Vein endothelial cell (primary cell): Measurements from ENCODE around the gene CUL4A. TPM values are rescaled to one million over a fixed set of nuclear protein-coding genes. Genes with fewer than 3 reads are reported as not detected.

ENCODE experiments used
- small RNA-seq: library from RNA; depleted of rRNA; stranded (forward); fragments of <200 nt; gene quantifications from one replicate; pipeline ENCODE3, GENCODE V24; 2012
- total RNA-seq: library from RNA; depleted of rRNA; stranded (reverse); fragments of >200 nt; gene quantifications from 2 replicates; pipeline ENCODE4 v1.2.3, GENCODE V29; 2012

The CUL4A gene
- 122 and 130 TPM in 2 replicates for total RNA-seq

DNA sequence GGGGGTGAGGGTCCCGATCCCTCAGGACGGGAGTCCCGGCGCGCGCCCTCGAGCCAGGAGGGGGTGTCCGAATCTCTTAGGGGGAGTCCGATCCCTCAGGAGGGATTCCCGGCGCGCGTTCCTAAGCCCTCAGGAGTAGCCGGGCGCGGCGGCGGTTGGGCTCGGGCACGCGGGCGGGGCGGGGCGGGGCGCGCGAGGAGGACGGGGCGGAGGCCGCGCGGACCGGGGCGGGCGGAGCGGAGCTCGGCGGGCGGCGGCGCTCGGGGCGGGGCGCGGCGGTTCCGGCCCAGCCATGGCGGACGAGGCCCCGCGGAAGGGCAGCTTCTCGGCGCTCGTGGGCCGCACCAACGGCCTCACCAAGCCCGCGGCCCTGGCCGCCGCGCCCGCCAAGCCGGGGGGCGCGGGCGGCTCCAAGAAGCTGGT lies at the start of gene CUL4A:
Gene CUL4A (plus strand): TSS at position 278 of the 423 bp plus-strand sequence. CDS start 15 bp downstream, at position 293.

DNA sequence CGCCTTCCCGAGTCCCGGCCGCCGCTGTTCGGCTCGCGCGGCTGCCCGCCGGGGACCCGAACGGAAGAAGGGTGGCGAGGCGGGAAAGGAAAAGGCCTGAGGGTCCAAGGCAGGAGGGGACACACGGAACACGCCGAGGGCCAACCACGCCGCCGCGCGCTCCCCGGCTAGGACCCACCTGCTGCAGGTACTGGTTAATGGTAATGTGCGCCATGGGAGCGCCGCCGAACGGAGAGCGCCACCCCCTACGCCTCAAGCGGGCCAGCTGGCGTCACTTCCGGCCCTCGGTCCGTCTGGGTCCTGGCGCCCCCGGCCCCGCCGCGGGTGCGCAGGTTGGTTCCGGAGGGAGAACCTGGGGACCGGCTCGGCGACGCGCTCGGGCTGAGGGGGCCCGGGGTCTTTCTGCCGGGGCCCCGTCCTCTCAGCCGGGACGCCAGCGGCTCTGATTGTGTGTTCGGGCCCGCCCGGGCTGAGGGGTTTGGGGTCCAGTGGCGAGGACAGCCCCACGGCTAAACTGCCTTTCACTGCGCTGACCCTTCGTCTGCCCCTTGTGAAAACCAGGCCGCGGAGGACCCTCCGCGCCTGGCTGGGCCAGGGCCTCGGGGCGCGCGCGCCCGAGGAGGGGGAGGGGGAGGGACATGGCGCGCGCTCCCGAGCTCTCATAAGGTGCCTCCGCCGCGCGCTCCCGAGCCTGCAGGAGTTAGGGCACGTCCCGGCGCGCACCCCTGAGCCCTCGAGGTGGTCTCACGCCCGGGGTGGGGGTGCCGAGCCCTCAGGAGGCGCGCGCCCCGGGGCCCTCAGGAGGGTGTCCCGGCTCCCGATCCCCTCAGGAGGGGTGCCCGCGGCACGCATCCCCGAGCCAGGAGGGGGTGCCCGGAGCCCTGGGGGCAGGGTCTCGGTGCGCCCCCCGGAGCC lies 735 bp upstream of the CUL4A start, which contains the start of gene PCID2:
Gene PCID2 (minus strand): TSS at position 249 of the 915 bp plus-strand sequence. CDS start 35 bp downstream, at position 214.

DNA sequence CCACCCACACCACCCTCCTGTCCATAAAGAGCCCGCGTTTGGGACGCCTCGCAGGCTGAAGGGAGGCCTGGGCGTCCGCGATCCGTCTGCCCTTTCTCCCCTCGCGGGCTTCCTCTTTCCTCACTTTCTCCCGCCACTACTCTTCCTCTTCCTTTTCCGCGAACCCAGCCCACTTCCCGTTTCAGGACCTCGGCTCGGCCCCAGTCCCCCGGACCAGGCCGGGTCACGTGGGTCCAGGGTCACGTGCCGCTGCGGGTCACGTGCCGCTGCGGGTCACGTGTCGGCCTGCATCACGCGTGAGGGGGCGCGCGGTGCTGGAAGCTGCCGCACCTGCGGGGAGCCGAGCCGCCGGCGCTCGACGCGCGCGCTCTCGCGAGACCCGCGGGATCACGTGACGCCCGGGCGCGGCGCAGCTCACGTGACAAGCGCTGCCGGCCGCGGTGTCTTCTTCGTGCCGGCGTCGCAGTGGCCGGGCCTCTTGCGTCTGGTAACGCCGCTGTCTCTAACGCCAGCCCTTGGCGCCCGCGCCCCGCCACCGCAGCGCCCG lies 87.5 kb downstream of the CUL4A start, which contains the start of gene LAMP1:
Gene LAMP1 (plus strand): TSS at position 417 of the 547 bp plus-strand sequence. CDS start 196 bp downstream, outside the sequence.

Small RNA genes within 50 kb of the gene (small RNA-seq; reads per million reads assigned to genes)
- gene AL137002.1 (not detected), gene MIR8075 (not detected)

Other genes starting within 250 kb of the CUL4A start
- under 0.01 and 0.98 TPM in 2 replicates for gene MCF2L, start 240.4 kb upstream of the CUL4A start, total RNA-seq
- not detected in 2 replicates for gene F7, start 103.8 kb upstream of the CUL4A start, total RNA-seq
- not detected in 2 replicates for gene F10, start 86.8 kb upstream of the CUL4A start, total RNA-seq
- not detected in 2 replicates for gene PROZ, start 51.0 kb upstream of the CUL4A start, total RNA-seq
- gene PCID2, start 944 bp upstream of the CUL4A start, total RNA-seq, result 48.0 and 48.6 TPM in 2 replicates
- 171 and 198 TPM in 2 replicates for gene LAMP1, start 87.6 kb downstream of the CUL4A start, total RNA-seq
- not detected in 2 replicates for gene GRTP1, start 154.5 kb downstream of the CUL4A start, total RNA-seq
- 1.1 and 1.3 TPM in 2 replicates for gene ADPRHL1, start 243.9 kb downstream of the CUL4A start, total RNA-seq